ENCODE results near the gene C1orf116.
"Not testable (repeated sequence)": the region's sequence is repeated elsewhere in the genome, so short reads cannot be mapped to it uniquely, and the experiment has no call there.

Gene C1orf116

DNA sequence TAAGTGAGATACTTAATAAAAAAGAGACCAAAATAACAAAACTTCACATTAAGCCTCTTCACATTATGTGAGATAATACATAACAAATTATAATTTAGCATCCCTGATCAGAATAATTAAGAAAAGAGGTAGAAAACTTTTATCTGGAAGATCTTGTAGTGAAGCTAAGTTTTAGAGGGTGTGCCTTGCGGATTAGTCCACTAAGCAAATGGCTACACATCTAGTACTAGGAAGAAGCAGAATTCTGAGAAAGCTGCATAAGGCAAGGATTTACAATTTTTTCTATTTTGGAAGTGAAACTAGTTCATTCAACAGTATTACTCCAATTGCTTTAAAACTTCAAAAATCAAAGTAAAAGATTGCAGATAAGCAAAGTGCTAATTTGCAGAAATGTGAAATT is 14.9 kb upstream of the C1orf116 start:
- Histone ChIP-seq H3K27ac (replicated peaks) (no peak overlapping the region), H3K27me3 (ENCODE audit: insufficient read depth, poor library complexity, severe bottlenecking) (no peaks in the 10 kb centered on the region), H3K4me3 (replicated peaks; ENCODE audit: insufficient read depth, low read length) (no peak overlapping the region)
- DNase-seq (ENCODE audit: low read depth in 1 of 2, low spot score in 1 of 2): no peak
- TF ChIP-seq SPI1 (IDR thresholded peaks at IDR 0.05; ENCODE audit: borderline replicate concordance, low read depth): no peak
- TF ChIP-seq, protein P1, sequence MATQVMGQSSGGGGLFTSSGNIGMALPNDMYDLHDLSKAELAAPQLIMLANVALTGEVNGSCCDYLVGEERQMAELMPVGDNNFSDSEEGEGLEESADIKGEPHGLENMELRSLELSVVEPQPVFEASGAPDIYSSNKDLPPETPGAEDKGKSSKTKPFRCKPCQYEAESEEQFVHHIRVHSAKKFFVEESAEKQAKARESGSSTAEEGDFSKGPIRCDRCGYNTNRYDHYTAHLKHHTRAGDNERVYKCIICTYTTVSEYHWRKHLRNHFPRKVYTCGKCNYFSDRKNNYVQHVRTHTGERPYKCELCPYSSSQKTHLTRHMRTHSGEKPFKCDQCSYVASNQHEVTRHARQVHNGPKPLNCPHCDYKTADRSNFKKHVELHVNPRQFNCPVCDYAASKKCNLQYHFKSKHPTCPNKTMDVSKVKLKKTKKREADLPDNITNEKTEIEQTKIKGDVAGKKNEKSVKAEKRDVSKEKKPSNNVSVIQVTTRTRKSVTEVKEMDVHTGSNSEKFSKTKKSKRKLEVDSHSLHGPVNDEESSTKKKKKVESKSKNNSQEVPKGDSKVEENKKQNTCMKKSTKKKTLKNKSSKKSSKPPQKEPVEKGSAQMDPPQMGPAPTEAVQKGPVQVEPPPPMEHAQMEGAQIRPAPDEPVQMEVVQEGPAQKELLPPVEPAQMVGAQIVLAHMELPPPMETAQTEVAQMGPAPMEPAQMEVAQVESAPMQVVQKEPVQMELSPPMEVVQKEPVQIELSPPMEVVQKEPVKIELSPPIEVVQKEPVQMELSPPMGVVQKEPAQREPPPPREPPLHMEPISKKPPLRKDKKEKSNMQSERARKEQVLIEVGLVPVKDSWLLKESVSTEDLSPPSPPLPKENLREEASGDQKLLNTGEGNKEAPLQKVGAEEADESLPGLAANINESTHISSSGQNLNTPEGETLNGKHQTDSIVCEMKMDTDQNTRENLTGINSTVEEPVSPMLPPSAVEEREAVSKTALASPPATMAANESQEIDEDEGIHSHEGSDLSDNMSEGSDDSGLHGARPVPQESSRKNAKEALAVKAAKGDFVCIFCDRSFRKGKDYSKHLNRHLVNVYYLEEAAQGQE (IDR thresholded peaks at IDR 0.05; ENCODE audit: insufficient replicate concordance, low read depth): no peak
- no peak for TF ChIP-seq POLR2AphosphoS5 (IDR thresholded peaks at IDR 0.05; ENCODE audit: low read depth)
- no peak for TF ChIP-seq GABPA (IDR thresholded peaks at IDR 0.05; ENCODE audit: low read depth)
- TF ChIP-seq, protein P2, sequence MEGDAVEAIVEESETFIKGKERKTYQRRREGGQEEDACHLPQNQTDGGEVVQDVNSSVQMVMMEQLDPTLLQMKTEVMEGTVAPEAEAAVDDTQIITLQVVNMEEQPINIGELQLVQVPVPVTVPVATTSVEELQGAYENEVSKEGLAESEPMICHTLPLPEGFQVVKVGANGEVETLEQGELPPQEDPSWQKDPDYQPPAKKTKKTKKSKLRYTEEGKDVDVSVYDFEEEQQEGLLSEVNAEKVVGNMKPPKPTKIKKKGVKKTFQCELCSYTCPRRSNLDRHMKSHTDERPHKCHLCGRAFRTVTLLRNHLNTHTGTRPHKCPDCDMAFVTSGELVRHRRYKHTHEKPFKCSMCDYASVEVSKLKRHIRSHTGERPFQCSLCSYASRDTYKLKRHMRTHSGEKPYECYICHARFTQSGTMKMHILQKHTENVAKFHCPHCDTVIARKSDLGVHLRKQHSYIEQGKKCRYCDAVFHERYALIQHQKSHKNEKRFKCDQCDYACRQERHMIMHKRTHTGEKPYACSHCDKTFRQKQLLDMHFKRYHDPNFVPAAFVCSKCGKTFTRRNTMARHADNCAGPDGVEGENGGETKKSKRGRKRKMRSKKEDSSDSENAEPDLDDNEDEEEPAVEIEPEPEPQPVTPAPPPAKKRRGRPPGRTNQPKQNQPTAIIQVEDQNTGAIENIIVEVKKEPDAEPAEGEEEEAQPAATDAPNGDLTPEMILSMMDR (IDR thresholded peaks at IDR 0.05; ENCODE audit: insufficient read depth, low read length): no peak

DNA sequence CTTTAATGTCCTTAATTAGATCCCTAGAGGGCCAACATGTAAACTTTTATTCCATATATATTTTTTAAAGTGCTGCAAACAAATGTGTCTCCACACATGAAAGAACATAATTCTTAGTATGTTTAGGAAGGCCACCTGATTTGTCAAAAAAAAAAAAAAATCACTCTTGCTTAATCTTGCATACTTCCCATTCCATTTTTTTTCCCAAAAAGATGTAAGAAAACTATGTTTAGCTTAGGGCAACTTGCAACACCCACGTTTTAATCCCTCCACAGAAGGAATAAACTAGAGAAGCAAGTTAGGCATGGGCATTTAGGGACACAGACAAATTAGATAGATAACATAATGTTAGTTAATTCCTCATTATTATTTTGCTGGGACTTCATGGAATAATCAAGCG is 12.9 kb upstream of the C1orf116 start:
- no peak overlapping the region for H3K27ac ChIP-seq (replicated peaks)
- H3K27me3 ChIP-seq (ENCODE audit: insufficient read depth, poor library complexity, severe bottlenecking): no peaks in the 10 kb centered on the region
- TF ChIP-seq GABPA (IDR thresholded peaks at IDR 0.05; ENCODE audit: low read depth) (no peak), POLR2AphosphoS5 (IDR thresholded peaks at IDR 0.05; ENCODE audit: low read depth) (no peak), SPI1 (IDR thresholded peaks at IDR 0.05; ENCODE audit: borderline replicate concordance, low read depth) (no peak)
- TF ChIP-seq, protein P2 (IDR thresholded peaks at IDR 0.05; ENCODE audit: insufficient read depth, low read length): no peak
- TF ChIP-seq, protein P1 (IDR thresholded peaks at IDR 0.05; ENCODE audit: insufficient replicate concordance, low read depth): no peak
- DNase-seq (ENCODE audit: low read depth in 1 of 2, low spot score in 1 of 2): no peak
- H3K4me3 ChIP-seq (replicated peaks; ENCODE audit: insufficient read depth, low read length): no peak overlapping the region

DNA sequence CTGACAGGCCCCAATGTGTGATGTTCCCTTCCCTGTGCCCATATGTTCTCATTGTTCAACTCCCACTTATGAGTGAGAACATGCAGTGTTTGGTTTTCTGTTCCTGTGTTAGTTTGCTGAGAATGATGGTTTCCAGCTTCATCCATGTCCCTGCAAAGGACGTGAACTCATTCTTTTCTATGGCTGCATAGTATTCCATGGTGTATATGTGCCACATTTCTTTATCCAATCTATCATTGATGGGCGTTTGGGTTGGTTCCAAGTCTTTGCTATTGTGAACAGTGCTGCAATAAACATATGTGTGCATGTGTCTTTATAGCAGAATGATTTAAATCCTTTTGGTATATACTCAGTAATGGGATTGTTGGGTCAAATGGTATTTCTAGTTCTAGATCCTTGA is 8.8 kb upstream of the C1orf116 start:
- not testable (repeated sequence) for H3K27me3 ChIP-seq (ENCODE audit: insufficient read depth, poor library complexity, severe bottlenecking); H3K4me3 ChIP-seq (replicated peaks; ENCODE audit: insufficient read depth, low read length); H3K27ac ChIP-seq (replicated peaks); DNase-seq (ENCODE audit: low read depth in 1 of 2, low spot score in 1 of 2)

DNA sequence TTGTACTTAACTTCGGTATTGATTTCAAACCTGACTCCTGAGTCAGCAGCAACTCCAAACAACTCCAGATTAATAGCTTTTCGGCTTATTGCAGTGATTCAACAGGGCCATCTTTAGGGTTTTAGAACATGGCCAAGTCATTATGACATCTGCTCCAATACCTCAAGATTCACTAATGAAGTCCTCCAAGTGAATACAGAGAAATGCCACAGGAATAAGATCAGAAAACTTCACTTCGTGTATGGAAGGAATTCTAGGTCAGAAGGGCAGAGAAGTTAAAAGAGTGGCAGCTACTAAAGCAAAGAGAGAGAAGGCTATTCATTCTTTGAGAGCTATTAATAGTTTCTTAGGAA is 7.6 kb upstream of the C1orf116 start:
- Histone ChIP-seq H3K27ac (replicated peaks) (no peak overlapping the region), H3K27me3 (ENCODE audit: insufficient read depth, poor library complexity, severe bottlenecking) (no peaks in the 10 kb centered on the region), H3K4me3 (replicated peaks; ENCODE audit: insufficient read depth, low read length) (no peak overlapping the region)
- no peak for DNase-seq (ENCODE audit: low read depth in 1 of 2, low spot score in 1 of 2)
- TF ChIP-seq, protein P2 (IDR thresholded peaks at IDR 0.05; ENCODE audit: insufficient read depth, low read length): no peak
- TF ChIP-seq, protein P1 (IDR thresholded peaks at IDR 0.05; ENCODE audit: insufficient replicate concordance, low read depth): no peak
- TF ChIP-seq POLR2AphosphoS5 (IDR thresholded peaks at IDR 0.05; ENCODE audit: low read depth) (no peak), GABPA (IDR thresholded peaks at IDR 0.05; ENCODE audit: low read depth) (no peak), SPI1 (IDR thresholded peaks at IDR 0.05; ENCODE audit: borderline replicate concordance, low read depth) (no peak)
